ENCODE measurements around the gene TARDBP. TPM values are rescaled to one million over a fixed set of nuclear protein-coding genes. Genes with fewer than 3 reads are reported as not detected.

Gene TARDBP
- total and polyA plus RNA-seq, 2 experiments from 2014 or later = 80.0 to 129 TPM

GRCh38 chr1:11064942-11065341 is 52.5 kb downstream of the TARDBP start:
- Histone ChIP-seq H3K36me3 (replicated peaks; ENCODE audit: insufficient read depth, low read depth) (peaks cover 6% of the 10 kb centered on the region), H4K20me1 (ENCODE audit: insufficient read depth, poor library complexity, severe bottlenecking) (no peaks in the 10 kb centered on the region), H3K27me3 (no peaks in the 10 kb centered on the region), H3K79me2 (peaks cover 10% of the 10 kb centered on the region), H3K9me2 (replicated peaks; ENCODE audit: insufficient read depth) (no peaks in the 10 kb centered on the region), H3K4me2 (no peak overlapping the region), H3K4me1 (ENCODE audit: insufficient read depth) (peaks cover 8% of the 10 kb centered on the region), H3K9me3 (ENCODE audit: low read depth) (no peaks in the 10 kb centered on the region), H3K4me3 (no peak overlapping the region), H2AFZ (no peak overlapping the region), H3K27ac (no peak overlapping the region)
- DNase-seq (ENCODE audit: low spot score) = no peak
- TF ChIP-seq, protein P1, sequence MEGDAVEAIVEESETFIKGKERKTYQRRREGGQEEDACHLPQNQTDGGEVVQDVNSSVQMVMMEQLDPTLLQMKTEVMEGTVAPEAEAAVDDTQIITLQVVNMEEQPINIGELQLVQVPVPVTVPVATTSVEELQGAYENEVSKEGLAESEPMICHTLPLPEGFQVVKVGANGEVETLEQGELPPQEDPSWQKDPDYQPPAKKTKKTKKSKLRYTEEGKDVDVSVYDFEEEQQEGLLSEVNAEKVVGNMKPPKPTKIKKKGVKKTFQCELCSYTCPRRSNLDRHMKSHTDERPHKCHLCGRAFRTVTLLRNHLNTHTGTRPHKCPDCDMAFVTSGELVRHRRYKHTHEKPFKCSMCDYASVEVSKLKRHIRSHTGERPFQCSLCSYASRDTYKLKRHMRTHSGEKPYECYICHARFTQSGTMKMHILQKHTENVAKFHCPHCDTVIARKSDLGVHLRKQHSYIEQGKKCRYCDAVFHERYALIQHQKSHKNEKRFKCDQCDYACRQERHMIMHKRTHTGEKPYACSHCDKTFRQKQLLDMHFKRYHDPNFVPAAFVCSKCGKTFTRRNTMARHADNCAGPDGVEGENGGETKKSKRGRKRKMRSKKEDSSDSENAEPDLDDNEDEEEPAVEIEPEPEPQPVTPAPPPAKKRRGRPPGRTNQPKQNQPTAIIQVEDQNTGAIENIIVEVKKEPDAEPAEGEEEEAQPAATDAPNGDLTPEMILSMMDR (IDR thresholded peaks at IDR 0.05; ENCODE audit: poor library complexity) = no peak
- TF ChIP-seq EZH2phosphoT487 (IDR thresholded peaks at IDR 0.05; ENCODE audit: low read depth, severe bottlenecking, unreplicated experiment) = no peak
- TF ChIP-seq EZH2 (IDR thresholded peaks at IDR 0.05; ENCODE audit: borderline replicate concordance) = no peak
- 100% methylated on average over 3 of the region's 3 CpGs for WGBS (ENCODE audit: low lambda C conversion rate, missing lambda C conversion rate)

GRCh38 chr1:11065796-11066195 is 53.3 kb downstream of the TARDBP start:
- no peaks in the 10 kb centered on the region for H4K20me1 ChIP-seq (ENCODE audit: insufficient read depth, poor library complexity, severe bottlenecking)
- no peak overlapping the region for H3K4me3 ChIP-seq
- H3K9me3 ChIP-seq (ENCODE audit: low read depth) = no peaks in the 10 kb centered on the region
- no peak for DNase-seq (ENCODE audit: low spot score)
- H3K4me2 ChIP-seq = no peak overlapping the region
- H3K27ac ChIP-seq = no peak overlapping the region
- H3K4me1 ChIP-seq (ENCODE audit: insufficient read depth) = peaks cover 7% of the 10 kb centered on the region
- H3K9me2 ChIP-seq (replicated peaks; ENCODE audit: insufficient read depth) = no peaks in the 10 kb centered on the region
- 96% methylated on average over 1 of the region's 1 CpG for WGBS (ENCODE audit: low lambda C conversion rate, missing lambda C conversion rate)
- peaks cover 10% of the 10 kb centered on the region for H3K79me2 ChIP-seq
- H2AFZ ChIP-seq = no peak overlapping the region
- no peaks in the 10 kb centered on the region for H3K27me3 ChIP-seq
- peaks cover 6% of the 10 kb centered on the region for H3K36me3 ChIP-seq (replicated peaks; ENCODE audit: insufficient read depth, low read depth)
- TF ChIP-seq, protein P1 (IDR thresholded peaks at IDR 0.05; ENCODE audit: poor library complexity) = no peak
- TF ChIP-seq EZH2 (IDR thresholded peaks at IDR 0.05; ENCODE audit: borderline replicate concordance) (no peak), EZH2phosphoT487 (IDR thresholded peaks at IDR 0.05; ENCODE audit: low read depth, severe bottlenecking, unreplicated experiment) (no peak)

GRCh38 chr1:11067716-11068599 is 55.5 kb downstream of the TARDBP start:
- 93% methylated on average over 18 of the region's 18 CpGs for WGBS (ENCODE audit: low lambda C conversion rate, missing lambda C conversion rate)
- H3K27ac ChIP-seq = no peak overlapping the region
- no peaks in the 10 kb centered on the region for H3K9me3 ChIP-seq (ENCODE audit: low read depth)
- no peaks in the 10 kb centered on the region for H3K9me2 ChIP-seq (replicated peaks; ENCODE audit: insufficient read depth)
- H4K20me1 ChIP-seq (ENCODE audit: insufficient read depth, poor library complexity, severe bottlenecking) = no peaks in the 10 kb centered on the region
- H3K4me1 ChIP-seq (ENCODE audit: insufficient read depth) = no peaks in the 10 kb centered on the region
- H3K79me2 ChIP-seq = no peaks in the 10 kb centered on the region
- H3K4me2 ChIP-seq = no peak overlapping the region
- TF ChIP-seq EZH2 (IDR thresholded peaks at IDR 0.05; ENCODE audit: borderline replicate concordance) (no peak), EZH2phosphoT487 (IDR thresholded peaks at IDR 0.05; ENCODE audit: low read depth, severe bottlenecking, unreplicated experiment) (no peak)
- TF ChIP-seq, protein P1 (IDR thresholded peaks at IDR 0.05; ENCODE audit: poor library complexity) = no peak
- no peak overlapping the region for H2AFZ ChIP-seq
- no peak overlapping the region for H3K4me3 ChIP-seq
- no peaks in the 10 kb centered on the region for H3K27me3 ChIP-seq
- DNase-seq (ENCODE audit: low spot score) = no peak
- H3K36me3 ChIP-seq (replicated peaks; ENCODE audit: insufficient read depth, low read depth) = peaks cover 6% of the 10 kb centered on the region

All from hepatocyte (in vitro differentiated cells).